Mesenchymal stem cell (in vitro differentiated cells and primary cell): Measurements from ENCODE around the gene CA9.
"Not testable (repeated sequence)": the region's sequence is repeated elsewhere in the genome, so short reads cannot be mapped to it uniquely, and the experiment has no call there.

Experiments
- DNase-seq: peaks from one replicate; pipeline ENCODE4 v3.0.0-alpha.2; 2013
- H2AFZ ChIP-seq: one replicate; pipeline ENCODE4 v1.6.1; 2013; ENCODE audit warnings: low read depth, mild to moderate bottlenecking, control low read depth, inconsistent platforms, low read length, moderate library complexity
- H2AK5ac ChIP-seq: 2 replicates; pipeline ENCODE4 v1.6.1; 2013; ENCODE audit warnings: low read length, moderate library complexity, mild to moderate bottlenecking, inconsistent platforms; ENCODE audit not compliant: severe bottlenecking
- H2BK120ac ChIP-seq: one replicate; pipeline ENCODE4 v1.6.1; 2013; ENCODE audit warnings: low read depth, mild to moderate bottlenecking, inconsistent platforms, low read length, moderate library complexity
- H2BK12ac ChIP-seq, 2 experiments: one replicate each; pipeline ENCODE4 v1.6.1; 2013; ENCODE audit warnings: inconsistent platforms in 2 of 2, low read length in 2 of 2, mild to moderate bottlenecking in 2 of 2, moderate library complexity in 2 of 2, control low read depth in 1 of 2
- H2BK15ac ChIP-seq: one replicate; pipeline ENCODE4 v1.6.1; 2013; ENCODE audit warnings: mild to moderate bottlenecking, low read depth, inconsistent platforms; ENCODE audit not compliant: poor library complexity, severe bottlenecking
- H2BK5ac ChIP-seq: 2 replicates; pipeline ENCODE4 v1.6.1; 2013; ENCODE audit warnings: low read depth, mild to moderate bottlenecking, low read length, control low read depth, inconsistent platforms; ENCODE audit not compliant: poor library complexity, severe bottlenecking
- H3K14ac ChIP-seq, 2 experiments: one replicate each; pipeline ENCODE4 v1.6.1; 2013; ENCODE audit warnings: inconsistent platforms in 2 of 2, low read length in 2 of 2, control low read depth in 1 of 2, mild to moderate bottlenecking in 1 of 2, moderate library complexity in 1 of 2
- H3K18ac ChIP-seq, 2 experiments: one replicate each; pipeline ENCODE4 v1.6.1; 2013; ENCODE audit warnings: inconsistent platforms in 2 of 2, low read length in 2 of 2, control low read depth in 1 of 2, low read depth in 1 of 2, mild to moderate bottlenecking in 1 of 2
- H3K23ac ChIP-seq, 2 experiments: one replicate each; pipeline ENCODE4 v1.6.1; 2013; ENCODE audit warnings: inconsistent platforms in 2 of 2, low read length in 2 of 2, mild to moderate bottlenecking in 2 of 2, moderate library complexity in 2 of 2, control low read depth in 1 of 2
- H3K27ac ChIP-seq: 2 replicates; pipeline ENCODE4 v1.5.1; 2013; ENCODE audit warnings: mild to moderate bottlenecking, moderate library complexity, low read length, control low read depth, inconsistent platforms; ENCODE audit not compliant: poor library complexity, severe bottlenecking
- H3K27me3 ChIP-seq, 2 experiments: 2 replicates each; pipeline versions ENCODE4 v1.6.1 to v1.7.0; 2013; ENCODE audit warnings: low read length in 2 of 2, mild to moderate bottlenecking in 2 of 2, moderate library complexity in 2 of 2, control low read depth in 1 of 2, inconsistent platforms in 1 of 2; ENCODE audit not compliant: control insufficient read depth in 1 of 2, insufficient read depth in 1 of 2
- H3K36me3 ChIP-seq, 2 experiments: 2 replicates each; pipeline versions ENCODE4 v1.6.1 to v1.7.0; 2013; ENCODE audit warnings: low read length in 2 of 2, control low read depth in 1 of 2, inconsistent platforms in 1 of 2, low read depth in 1 of 2, mild to moderate bottlenecking in 1 of 2; ENCODE audit not compliant: insufficient read depth in 2 of 2, control insufficient read depth in 1 of 2
- H3K4ac ChIP-seq, 2 experiments: one replicate each; pipeline ENCODE4 v1.6.1; 2013; ENCODE audit warnings: inconsistent platforms in 2 of 2, low read length in 2 of 2, mild to moderate bottlenecking in 2 of 2, moderate library complexity in 2 of 2, control low read depth in 1 of 2, low read depth in 1 of 2
- H3K4me1 ChIP-seq: 2 replicates; pipeline ENCODE4 v1.6.1; 2013; ENCODE audit warnings: low read depth, low read length, control low read depth; ENCODE audit not compliant: control insufficient read depth, insufficient read depth
- H3K4me2 ChIP-seq: 2 replicates; pipeline ENCODE4 v1.6.1; 2013; ENCODE audit warnings: low read length, mild to moderate bottlenecking, inconsistent platforms; ENCODE audit not compliant: poor library complexity, severe bottlenecking
- H3K4me3 ChIP-seq, 2 experiments: 2 replicates each; pipeline versions ENCODE4 v1.5.1 to v1.7.0; 2013; ENCODE audit warnings: low read length in 2 of 2, mild to moderate bottlenecking in 2 of 2, control low read depth in 1 of 2, low read depth in 1 of 2; ENCODE audit not compliant: insufficient read depth in 1 of 2
- H3K79me1 ChIP-seq: replicated peaks from 2 replicates; pipeline ENCODE4 v1.6.1; 2013; ENCODE audit warnings: mild to moderate bottlenecking, control low read depth, low read length, inconsistent platforms; ENCODE audit not compliant: poor library complexity, severe bottlenecking
- H3K9ac ChIP-seq: 2 replicates; pipeline ENCODE4 v1.7.0; 2013; ENCODE audit warnings: mild to moderate bottlenecking, low read length, moderate library complexity
- H3K9me3 ChIP-seq: 2 replicates; pipeline ENCODE4 v1.7.0; 2013; ENCODE audit warnings: mild to moderate bottlenecking, low read length; ENCODE audit not compliant: control insufficient read depth
- H4K8ac ChIP-seq: one replicate; pipeline ENCODE4 v1.6.1; 2013; ENCODE audit warnings: inconsistent platforms, mild to moderate bottlenecking, low read length, moderate library complexity
- H4K91ac ChIP-seq: one replicate; pipeline ENCODE4 v1.6.1; 2013; ENCODE audit warnings: mild to moderate bottlenecking, low read length, inconsistent platforms
- WGBS: methylation state at CpG from one replicate; pipeline ENCODE4 v1.1.7; 2013; ENCODE audit warnings: mixed read lengths; 5-methylcytosine and 5-hydroxymethylcytosine counted together

Gene CA9

GRCh38 chr9:35641478-35641877, 32.2 kb upstream of the CA9 start:
- not testable (repeated sequence) for H2BK15ac ChIP-seq, H3K27ac ChIP-seq, H3K36me3 ChIP-seq, H4K91ac ChIP-seq, H3K9ac ChIP-seq, H3K9me3 ChIP-seq, DNase-seq, H3K14ac ChIP-seq, H3K23ac ChIP-seq, H3K4me1 ChIP-seq, H2BK5ac ChIP-seq, H2AFZ ChIP-seq, H3K79me1 ChIP-seq, H4K8ac ChIP-seq, H3K4me2 ChIP-seq, H2AK5ac ChIP-seq, H3K4me3 ChIP-seq, H3K4ac ChIP-seq, H2BK12ac ChIP-seq, H3K27me3 ChIP-seq, H2BK120ac ChIP-seq, H3K18ac ChIP-seq
- WGBS = 100% methylated on average over 1 of the region's 3 CpGs

- no peak for DNase-seq
- Histone ChIP-seq H3K14ac (peak overlapping the region in 1 of 2 experiments; percentile 36), H2AK5ac (no peak overlapping the region), H3K4ac (peak overlapping the region in 1 of 2 experiments; percentile 13), H2AFZ (no peak overlapping the region), H2BK12ac (no peak overlapping the region), H3K23ac (no peak overlapping the region), H3K9ac (no peak overlapping the region), H2BK15ac (no peak overlapping the region), H3K4me2 (no peak overlapping the region), H3K27ac (no peak overlapping the region), H4K8ac (no peak overlapping the region), H3K27me3 (no peaks in the 10 kb centered on the region), H3K79me1 (peaks cover 2% of the 10 kb centered on the region), H3K18ac (no peak overlapping the region), H2BK5ac (no peak overlapping the region), H4K91ac (no peak overlapping the region), H3K9me3 (no peaks in the 10 kb centered on the region), H3K4me3 (no peak overlapping the region), H3K4me1 (peaks cover 4% of the 10 kb centered on the region), H2BK120ac (no peak overlapping the region), H3K36me3 (peaks cover 0 to 7% of the 10 kb centered on the region in 2 experiments)
- WGBS = 89% methylated on average over 12 of the region's 12 CpGs
Observed at GRCh38 chr9:35643046-35643445, 30.7 kb upstream of the CA9 start.

- H3K36me3 ChIP-seq, H3K18ac ChIP-seq, H3K9me3 ChIP-seq, H2BK5ac ChIP-seq, H3K27ac ChIP-seq, H3K27me3 ChIP-seq, H2AFZ ChIP-seq, H3K23ac ChIP-seq, H3K4ac ChIP-seq, H2BK15ac ChIP-seq, H2BK12ac ChIP-seq, H4K8ac ChIP-seq, H2AK5ac ChIP-seq, H4K91ac ChIP-seq, H3K14ac ChIP-seq, H3K79me1 ChIP-seq, H3K4me1 ChIP-seq, DNase-seq, H2BK120ac ChIP-seq: not testable (repeated sequence)
- WGBS = 32% methylated on average over 9 of the region's 10 CpGs
- H3K9ac ChIP-seq = peak overlapping the region; percentile 99
- peak overlapping the region; percentile 86 for H3K4me2 ChIP-seq
- peak overlapping the region in 1 of 2 experiments; percentile 89 for H3K4me3 ChIP-seq
Observed at GRCh38 chr9:35645736-35646135, 28.0 kb upstream of the CA9 start.

- Histone ChIP-seq H3K27ac (peak overlapping the region; percentile 13), H3K9me3 (no peaks in the 10 kb centered on the region), H2BK5ac (no peak overlapping the region), H3K14ac (peak overlapping the region in 1 of 2 experiments; percentile 75), H3K4ac (peak overlapping the region; percentile 21 to 40), H2BK12ac (peak overlapping the region in 1 of 2 experiments; percentile 31), H2BK15ac (peak overlapping the region; percentile 54), H3K18ac (peak overlapping the region; percentile 34 to 67), H3K36me3 (peaks cover 0 to 3% of the 10 kb centered on the region in 2 experiments), H3K79me1 (peaks cover 2% of the 10 kb centered on the region), H3K9ac (peak overlapping the region; percentile 99), H3K4me1 (peaks cover 4% of the 10 kb centered on the region), H4K8ac (peak overlapping the region; percentile 21), H3K23ac (no peak overlapping the region), H2AK5ac (no peak overlapping the region), H2AFZ (peak overlapping the region; percentile 96), H3K4me2 (peak overlapping the region; percentile 86), H3K27me3 (no peaks in the 10 kb centered on the region), H4K91ac (no peak overlapping the region), H2BK120ac (no peak overlapping the region), H3K4me3 (peak overlapping the region; percentile 64 to 89)
- DNase-seq = no peak
- 2% methylated on average over 10 of the region's 11 CpGs for WGBS
Observed at GRCh38 chr9:35646153-35646532, 27.6 kb upstream of the CA9 start.
